H1 (cell line): ENCODE results near the gene LBH. TPM values are rescaled to one million over a fixed set of nuclear protein-coding genes. Genes with fewer than 3 reads are reported as not detected.

Experiments
- CTCF ChIA-PET: fragments of 300-600 bp; sonication (Branson Sonifier 250); formaldehyde crosslinking; loops from one replicate; lab custom pipeline; 2021; ENCODE audit not compliant: partially characterized antibody; lab: Charles Lee
- POLR2A ChIA-PET: fragments of 300-600 bp; sonication (Branson Sonifier 250); formaldehyde crosslinking; loops from one replicate; lab custom pipeline; 2021; ENCODE audit warnings: inconsistent platforms; ENCODE audit not compliant: partially characterized antibody; lab: Charles Lee
- DNase-seq, 2 experiments: peaks; one replicate each; pipeline versions ENCODE4 v3.0.0 to v3.0.0-alpha.2; 2010 to 2022; ENCODE audit warnings: low spot score in 2 of 2, low read depth in 1 of 2, mixed read lengths in 1 of 2
- FAIRE-seq: peaks from 2 replicates; lab custom pipeline; 2011; peaks lifted over from hg19 to GRCh38; lab: Jason Lieb, UNC
- H2AFZ ChIP-seq: 2 replicates; pipeline ENCODE4 v1.8.1; 2012; ENCODE audit warnings: low read length, inconsistent platforms
- H2AK5ac ChIP-seq: 2 replicates; pipeline ENCODE4 v1.6.1; 2013; ENCODE audit warnings: low read depth, low read length
- H2BK120ac ChIP-seq: replicated peaks from 2 replicates; pipeline ENCODE3; 2013; ENCODE audit warnings: low read depth, low read length, inconsistent platforms
- H2BK12ac ChIP-seq: 2 replicates; pipeline ENCODE4 v1.6.1; 2013; ENCODE audit warnings: low read depth, low read length
- H2BK15ac ChIP-seq: 2 replicates; pipeline ENCODE4 v1.6.1; 2013; ENCODE audit warnings: low read length
- H2BK20ac ChIP-seq: 2 replicates; pipeline ENCODE4 v1.6.1; 2013; ENCODE audit warnings: low read length
- H2BK5ac ChIP-seq: 2 replicates; pipeline ENCODE4 v1.6.1; 2013; ENCODE audit warnings: low read depth, low read length
- H3K14ac ChIP-seq: 2 replicates; pipeline ENCODE4 v1.6.1; 2013; ENCODE audit warnings: inconsistent platforms; ENCODE audit not compliant: insufficient read length
- H3K18ac ChIP-seq: 2 replicates; pipeline ENCODE4 v1.6.1; 2013; ENCODE audit warnings: low read length; ENCODE audit errors: extremely low read depth
- H3K23ac ChIP-seq: 2 replicates; pipeline ENCODE4 v1.6.1; 2013; ENCODE audit warnings: inconsistent platforms; ENCODE audit not compliant: insufficient read length
- H3K23me2 ChIP-seq: 2 replicates; pipeline ENCODE4 v1.6.1; 2013; ENCODE audit warnings: low read depth, low read length
- H3K27ac ChIP-seq: 2 replicates; pipeline ENCODE4 v1.6.1; 2011; ENCODE audit warnings: low read depth, low read length, inconsistent platforms
- H3K27me3 ChIP-seq, 4 experiments: replicated peaks in 1 of 4; 1 replicate in 1 of 4; 2 replicates in 3 of 4; pipeline versions ENCODE4 v1.6.1 to v1.8.1; 2011 to 2013; ENCODE audit warnings: low read length in 3 of 4, mild to moderate bottlenecking in 3 of 4, inconsistent platforms in 2 of 4, mixed read lengths in 2 of 4, moderate library complexity in 1 of 4; ENCODE audit not compliant: control insufficient read depth in 3 of 4, insufficient read depth in 3 of 4; ENCODE audit errors: extremely low read depth in 1 of 4
- H3K36me3 ChIP-seq, 4 experiments: 2 replicates each; pipeline versions ENCODE4 v1.6.1 to v1.8.1; 2011 to 2013; ENCODE audit warnings: mild to moderate bottlenecking in 4 of 4, low read length in 3 of 4, moderate library complexity in 2 of 4, control low read depth in 1 of 4, inconsistent platforms in 1 of 4; ENCODE audit not compliant: insufficient read depth in 4 of 4, control insufficient read depth in 2 of 4
- H3K4ac ChIP-seq: replicated peaks from 2 replicates; pipeline ENCODE3; 2013; ENCODE audit warnings: low read length, low read depth, mixed read lengths, inconsistent platforms; ENCODE audit not compliant: insufficient read length
- H3K4me1 ChIP-seq, 4 experiments: replicated peaks in 1 of 4; 1 replicate in 1 of 4; 2 replicates in 3 of 4; pipeline versions ENCODE4 v1.6.1 to v1.8.1; 2011 to 2013; ENCODE audit warnings: low read length in 3 of 4, inconsistent platforms in 2 of 4, mixed read lengths in 1 of 4; ENCODE audit not compliant: insufficient read depth in 4 of 4, control insufficient read depth in 3 of 4
- H3K4me2 ChIP-seq, 2 experiments: 2 replicates each; pipeline versions ENCODE4 v1.6.1 to v1.8.1; 2011 to 2013; ENCODE audit warnings: low read depth in 2 of 2, low read length in 2 of 2, control low read depth in 1 of 2, inconsistent platforms in 1 of 2, mild to moderate bottlenecking in 1 of 2; ENCODE audit not compliant: insufficient read depth in 1 of 2
- H3K4me3 ChIP-seq, 4 experiments: fragments of 200-600, 300-600 bp in 1 of 4; sonication (generic), shearing (Covaris generic), sonication (Bioruptor Twin) in 1 of 4; 2 replicates each; pipeline versions ENCODE4 v1.5.1 to v1.8.1; 2011 to 2016; ENCODE audit warnings: low read length in 4 of 4, low read depth in 3 of 4, control low read depth in 2 of 4, inconsistent platforms in 2 of 4, mild to moderate bottlenecking in 2 of 4, mixed read lengths in 1 of 4, moderate library complexity in 1 of 4; ENCODE audit not compliant: insufficient read depth in 2 of 4; ENCODE audit errors: extremely low read depth in 1 of 4
- H3K56ac ChIP-seq: replicated peaks from 2 replicates; pipeline ENCODE3; 2013; ENCODE audit warnings: low read depth, mild to moderate bottlenecking, mixed read lengths, low read length, inconsistent platforms; ENCODE audit not compliant: insufficient read length
- H3K79me1 ChIP-seq: 2 replicates; pipeline ENCODE4 v1.6.1; 2013; ENCODE audit warnings: low read depth, low read length, control low read depth
- H3K79me2 ChIP-seq, 2 experiments: 2 replicates each; pipeline versions ENCODE4 v1.6.1 to v1.8.1; 2012 to 2013; ENCODE audit warnings: low read length in 2 of 2, mild to moderate bottlenecking in 2 of 2, inconsistent platforms in 1 of 2; ENCODE audit not compliant: insufficient read depth in 2 of 2, control insufficient read depth in 1 of 2
- H3K9ac ChIP-seq, 4 experiments: replicated peaks in 1 of 4; 1 replicate in 1 of 4; 2 replicates in 3 of 4; pipeline versions ENCODE4 v1.6.1 to v1.8.1; 2011 to 2013; ENCODE audit warnings: low read depth in 3 of 4, low read length in 3 of 4, control low read depth in 2 of 4, mild to moderate bottlenecking in 2 of 4, moderate library complexity in 2 of 4, inconsistent platforms in 1 of 4; ENCODE audit errors: extremely low read depth in 1 of 4
- H3K9me3 ChIP-seq, 2 experiments: 2 replicates each; pipeline versions ENCODE4 v1.6.1 to v1.8.1; 2012 to 2013; ENCODE audit warnings: mild to moderate bottlenecking in 2 of 2, moderate library complexity in 2 of 2, control low read depth in 1 of 2, inconsistent platforms in 1 of 2, low read depth in 1 of 2, low read length in 1 of 2, mixed read lengths in 1 of 2; ENCODE audit not compliant: insufficient read depth in 2 of 2
- H4K20me1 ChIP-seq, 2 experiments: replicated peaks in 1 of 2; 2 replicates each; pipeline versions ENCODE3 to v1.8.1; 2011 to 2013; ENCODE audit warnings: inconsistent platforms in 2 of 2, low read length in 2 of 2, mild to moderate bottlenecking in 1 of 2; ENCODE audit not compliant: insufficient read depth in 2 of 2, control insufficient read depth in 1 of 2
- H4K5ac ChIP-seq: 2 replicates; pipeline ENCODE4 v1.6.1; 2013; ENCODE audit warnings: low read length, low read depth, mixed read lengths, inconsistent platforms; ENCODE audit not compliant: insufficient read length
- H4K8ac ChIP-seq: 2 replicates; pipeline ENCODE4 v1.8.0; 2013; ENCODE audit warnings: mild to moderate bottlenecking, moderate library complexity, low read length, inconsistent platforms; ENCODE audit not compliant: insufficient read depth; ENCODE audit errors: extremely low read depth
- H4K91ac ChIP-seq: replicated peaks from 2 replicates; pipeline ENCODE3; 2013; ENCODE audit warnings: low read length, mixed read lengths, inconsistent platforms; ENCODE audit not compliant: insufficient read length
- CBX8 ChIP-seq: fragments of 300-800, 300-1000 bp; sonication (generic); IDR thresholded peaks from 2 replicates; pipeline ENCODE4 v1.7.1; 2016; ENCODE audit warnings: low read depth, low read length, borderline replicate concordance
- CREB1 ChIP-seq: IDR thresholded peaks from 2 replicates; pipeline ENCODE4 v1.6.1; 2012; ENCODE audit warnings: inconsistent platforms
- MAFK ChIP-seq: IDR thresholded peaks from 2 replicates; pipeline ENCODE4 v1.6.1; 2012; ENCODE audit warnings: low read depth, mild to moderate bottlenecking, improper control_type of control experiment, low read length
- POLR2A ChIP-seq, 2 experiments: IDR thresholded peaks; 1 replicate in 1 of 2; 2 replicates in 1 of 2; pipeline ENCODE4 v1.6.1; 2011; ENCODE audit warnings: low read depth in 2 of 2, low read length in 2 of 2, mild to moderate bottlenecking in 2 of 2; ENCODE audit errors: control extremely low read depth in 1 of 2
- RBBP5 ChIP-seq: IDR thresholded peaks from 2 replicates; pipeline ENCODE4 v1.7.1; 2012; ENCODE audit warnings: low read depth, mild to moderate bottlenecking, inconsistent platforms, low read length, moderate library complexity, borderline replicate concordance
- RNF2 ChIP-seq: fragments of 200-900, 300-1000 bp; sonication (generic); IDR thresholded peaks from 2 replicates; pipeline ENCODE4 v1.7.1; 2016; ENCODE audit warnings: borderline replicate concordance, low read depth, mild to moderate bottlenecking, antibody characterized with exemption, low read length; ENCODE audit not compliant: poor library complexity, severe bottlenecking; ENCODE audit errors: missing control alignments
- RXRA ChIP-seq: IDR thresholded peaks from 2 replicates; pipeline ENCODE4 v1.6.1; 2011; ENCODE audit warnings: low read depth, mild to moderate bottlenecking, low read length, moderate library complexity; ENCODE audit not compliant: insufficient read depth
- polyA plus RNA-seq, 7 experiments: library from polyadenylated mRNA; depleted of rRNA in 3 of 7; stranded (reverse) in 5 of 7; unstranded in 2 of 7; fragments of >200 nt in 5 of 7; fragments of 200-250 nt in 2 of 7; gene quantifications; 1 replicate in 5 of 7; 2 replicates in 1 of 7; 4 replicates in 1 of 7; pipeline versions ENCODE4 v1.2.1 to v1.2.3, GENCODE V29; 2011 to 2013; ENCODE audit warnings: missing spikeins in 2 of 7, mixed read lengths in 2 of 7
- total RNA-seq: library from RNA; stranded (reverse); fragmentation: NEBNext Ultra II Directional; extraction: Animal tissue kit (Norgen Biotek cat#: 25700); gene quantifications from 2 replicates; pipeline ENCODE4 v1.2.1, GENCODE V29; 2021
- TF ChIP-seq, protein P1 (sequence below), 3 experiments: IDR thresholded peaks; 1 replicate in 2 of 3; 2 replicates in 1 of 3; pipeline versions ENCODE4 v1.5.1 to v1.6.1; 2011; ENCODE audit warnings: low read length in 3 of 3, mild to moderate bottlenecking in 3 of 3, inconsistent platforms in 2 of 3, low read depth in 1 of 3, moderate library complexity in 1 of 3; ENCODE audit not compliant: insufficient read depth in 1 of 3; ENCODE audit errors: control extremely low read depth in 1 of 3
- TF ChIP-seq, protein P2 (sequence below): IDR thresholded peaks from 2 replicates; pipeline ENCODE4 v1.6.1; 2012; ENCODE audit warnings: low read length, inconsistent platforms
- TF ChIP-seq, protein P3 (sequence below): IDR thresholded peaks from 2 replicates; pipeline ENCODE4 v1.6.1; 2012; ENCODE audit warnings: inconsistent platforms

Gene LBH
- total and polyA plus RNA-seq, 2 of the 8 experiments (the other 6 are each of a cell fraction or from before 2014, with no cell fraction given) = 25.7 to 34.5 TPM

DNA sequence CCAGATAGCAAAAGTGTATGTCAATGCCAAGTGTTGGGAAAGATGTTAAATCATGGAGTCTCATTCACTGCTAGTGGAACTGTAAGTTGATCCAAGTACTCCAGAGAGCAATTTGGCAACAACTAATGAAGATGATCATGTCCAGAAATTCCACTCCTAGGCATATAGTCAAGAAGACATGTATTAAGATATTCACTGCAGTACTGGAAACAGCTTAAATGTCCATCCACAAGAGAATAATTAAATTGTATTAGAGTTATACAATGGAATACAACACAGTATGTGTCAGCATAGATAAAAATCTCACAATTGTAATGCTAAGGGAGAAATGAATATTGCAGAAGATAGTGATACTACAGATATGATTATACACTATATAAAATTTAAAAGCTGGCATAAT lies 15.2 kb upstream of the LBH start:
- Histone ChIP-seq H3K18ac (no peak overlapping the region), H3K4ac (no peak overlapping the region)
- no peak for DNase-seq
- TF ChIP-seq, protein P1, sequence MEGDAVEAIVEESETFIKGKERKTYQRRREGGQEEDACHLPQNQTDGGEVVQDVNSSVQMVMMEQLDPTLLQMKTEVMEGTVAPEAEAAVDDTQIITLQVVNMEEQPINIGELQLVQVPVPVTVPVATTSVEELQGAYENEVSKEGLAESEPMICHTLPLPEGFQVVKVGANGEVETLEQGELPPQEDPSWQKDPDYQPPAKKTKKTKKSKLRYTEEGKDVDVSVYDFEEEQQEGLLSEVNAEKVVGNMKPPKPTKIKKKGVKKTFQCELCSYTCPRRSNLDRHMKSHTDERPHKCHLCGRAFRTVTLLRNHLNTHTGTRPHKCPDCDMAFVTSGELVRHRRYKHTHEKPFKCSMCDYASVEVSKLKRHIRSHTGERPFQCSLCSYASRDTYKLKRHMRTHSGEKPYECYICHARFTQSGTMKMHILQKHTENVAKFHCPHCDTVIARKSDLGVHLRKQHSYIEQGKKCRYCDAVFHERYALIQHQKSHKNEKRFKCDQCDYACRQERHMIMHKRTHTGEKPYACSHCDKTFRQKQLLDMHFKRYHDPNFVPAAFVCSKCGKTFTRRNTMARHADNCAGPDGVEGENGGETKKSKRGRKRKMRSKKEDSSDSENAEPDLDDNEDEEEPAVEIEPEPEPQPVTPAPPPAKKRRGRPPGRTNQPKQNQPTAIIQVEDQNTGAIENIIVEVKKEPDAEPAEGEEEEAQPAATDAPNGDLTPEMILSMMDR (IDR thresholded peaks at IDR 0.05; ENCODE audit: control extremely low read depth in 1 of 3, insufficient read depth in 1 of 3, low read depth in 1 of 3, low read length in 3 of 3) = no peak
- no peak for TF ChIP-seq RXRA
- TF ChIP-seq, protein P2, sequence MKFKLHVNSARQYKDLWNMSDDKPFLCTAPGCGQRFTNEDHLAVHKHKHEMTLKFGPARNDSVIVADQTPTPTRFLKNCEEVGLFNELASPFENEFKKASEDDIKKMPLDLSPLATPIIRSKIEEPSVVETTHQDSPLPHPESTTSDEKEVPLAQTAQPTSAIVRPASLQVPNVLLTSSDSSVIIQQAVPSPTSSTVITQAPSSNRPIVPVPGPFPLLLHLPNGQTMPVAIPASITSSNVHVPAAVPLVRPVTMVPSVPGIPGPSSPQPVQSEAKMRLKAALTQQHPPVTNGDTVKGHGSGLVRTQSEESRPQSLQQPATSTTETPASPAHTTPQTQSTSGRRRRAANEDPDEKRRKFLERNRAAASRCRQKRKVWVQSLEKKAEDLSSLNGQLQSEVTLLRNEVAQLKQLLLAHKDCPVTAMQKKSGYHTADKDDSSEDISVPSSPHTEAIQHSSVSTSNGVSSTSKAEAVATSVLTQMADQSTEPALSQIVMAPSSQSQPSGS = no peak
- TF ChIP-seq, protein P3, sequence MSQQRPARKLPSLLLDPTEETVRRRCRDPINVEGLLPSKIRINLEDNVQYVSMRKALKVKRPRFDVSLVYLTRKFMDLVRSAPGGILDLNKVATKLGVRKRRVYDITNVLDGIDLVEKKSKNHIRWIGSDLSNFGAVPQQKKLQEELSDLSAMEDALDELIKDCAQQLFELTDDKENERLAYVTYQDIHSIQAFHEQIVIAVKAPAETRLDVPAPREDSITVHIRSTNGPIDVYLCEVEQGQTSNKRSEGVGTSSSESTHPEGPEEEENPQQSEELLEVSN = no peak
- no peak for TF ChIP-seq POLR2A (IDR thresholded peaks at IDR 0.05; ENCODE audit: control extremely low read depth in 1 of 2, low read depth in 2 of 2, low read length in 2 of 2)
- no peak for TF ChIP-seq CREB1
- no peak for TF ChIP-seq RBBP5
- TF ChIP-seq MAFK = no peak
- no peak for TF ChIP-seq RNF2
- TF ChIP-seq CBX8 = no peak

More for the DNA sequence above, 15.2 kb upstream of the LBH start:
- no peak overlapping the region for H2BK120ac ChIP-seq
- H3K4me1 ChIP-seq = peaks cover 0 to 9% (median 2%) of the 10 kb centered on the region in 4 experiments; a peak in 3 of 7 replicates
- no peak overlapping the region for H4K8ac ChIP-seq
- no peaks in the 10 kb centered on the region for H3K36me3 ChIP-seq
- H3K9ac ChIP-seq = no peak overlapping the region
- H3K27me3 ChIP-seq = no peaks in the 10 kb centered on the region
- H2BK5ac ChIP-seq = no peak overlapping the region
- no peaks in the 10 kb centered on the region for H3K23me2 ChIP-seq
- no peak for FAIRE-seq
- no peak overlapping the region for H3K14ac ChIP-seq
- no peak overlapping the region for H2BK12ac ChIP-seq
- no peak overlapping the region for H2AK5ac ChIP-seq
- no peak overlapping the region for H2BK20ac ChIP-seq
- no peaks in the 10 kb centered on the region for H3K79me1 ChIP-seq
- H4K5ac ChIP-seq = no peak overlapping the region
- H2AFZ ChIP-seq = no peak overlapping the region
- H2BK15ac ChIP-seq = no peak overlapping the region
- ChIA-PET POLR2A (no interaction called here), CTCF (interaction anchor here (1.2 to 3.2 kb wide), 6 partner anchors 7 to 496 kb away, joined by 3 to 11 read pairs (median 4); no protein-coding TSS in a partner anchor)
- H3K4me3 ChIP-seq = no peak overlapping the region
- H3K27ac ChIP-seq = no peak overlapping the region
- no peak overlapping the region for H3K56ac ChIP-seq
- no peaks in the 10 kb centered on the region; a peak in 1 of 4 replicates for H3K79me2 ChIP-seq
- H3K23ac ChIP-seq = no peak overlapping the region
- H3K4me2 ChIP-seq = no peak overlapping the region
- H4K20me1 ChIP-seq = no peaks in the 10 kb centered on the region
- no peak overlapping the region for H4K91ac ChIP-seq
- no peaks in the 10 kb centered on the region for H3K9me3 ChIP-seq
